Kidney (tissue), 14 donors: ENCODE data around the gene MRPL17. TPM values are rescaled to one million over a fixed set of nuclear protein-coding genes. Genes with fewer than 3 reads are reported as not detected.
A peak's percentile ranks its signal among the peaks of the same experiment; 100 is the strongest.

Source experiments
- DNase-seq, 5 donors: peaks; one replicate each; pipeline ENCODE4 v3.0.0-alpha.2; 2013 to 2020
- FAIRE-seq: peaks from 2 replicates; lab custom pipeline; 2012; peaks lifted over from hg19 to GRCh38; lab: Jason Lieb, UNC
- H3K27ac ChIP-seq, 2 donors: one replicate each; pipeline ENCODE4 v1.7.0; 2013; ENCODE audit warnings: low read depth in 2 of 2, low read length in 2 of 2, inconsistent platforms in 1 of 2
- H3K27me3 ChIP-seq: one replicate; pipeline ENCODE4 v1.7.1; 2013; ENCODE audit warnings: low read length, inconsistent platforms; ENCODE audit not compliant: control insufficient read depth, insufficient read depth
- H3K36me3 ChIP-seq, 3 donors: one replicate each; pipeline versions ENCODE4 v1.7.0 to v1.7.1; 2013; ENCODE audit warnings: low read length in 3 of 3, control low read depth in 1 of 3, inconsistent platforms in 1 of 3; ENCODE audit not compliant: insufficient read depth in 3 of 3, control insufficient read depth in 2 of 3
- H3K4me1 ChIP-seq, 3 donors: one replicate each; pipeline versions ENCODE4 v1.7.0 to v1.7.1; 2013; ENCODE audit warnings: low read length in 3 of 3, inconsistent platforms in 1 of 3, low read depth in 1 of 3; ENCODE audit not compliant: control insufficient read depth in 2 of 3, insufficient read depth in 2 of 3
- H3K4me3 ChIP-seq, 3 donors: one replicate each; pipeline versions ENCODE4 v1.7.0 to v1.8.1; 2013; ENCODE audit warnings: low read length in 3 of 3, control low read depth in 1 of 3, inconsistent platforms in 1 of 3
- H3K9ac ChIP-seq, 3 donors: one replicate each; pipeline versions ENCODE4 v1.7.0 to v1.7.1; 2013; ENCODE audit warnings: low read length in 3 of 3, control low read depth in 1 of 3, inconsistent platforms in 1 of 3
- H3K9me3 ChIP-seq, 3 donors: one replicate each; pipeline versions ENCODE4 v1.7.0 to v1.7.1; 2013; ENCODE audit warnings: low read length in 3 of 3, control low read depth in 1 of 3, inconsistent platforms in 1 of 3; ENCODE audit not compliant: control insufficient read depth in 2 of 3, insufficient read depth in 1 of 3
- CTCF ChIP-seq: IDR thresholded peaks from 3 replicates; pipeline ENCODE4 v1.5.1; 2012; ENCODE audit warnings: mild to moderate bottlenecking, moderate library complexity, borderline replicate concordance; ENCODE audit not compliant: insufficient read depth; ENCODE audit errors: extremely low read depth
- intact Hi-C: fragments of 100-400 bp; cut with DNase I; formaldehyde crosslinking; loops from one replicate; pipeline ENCODE4 v1.11.1; 2022
- polyA plus RNA-seq: library from polyadenylated mRNA; stranded (reverse); fragments of 350-450 nt; fragmentation: Illumina TruSeq; extraction: RNeasy Lipid Tissue Mini Kit (QIAGEN cat#74804); gene quantifications from one replicate; pipeline ENCODE4 v1.2.3, GENCODE V29; 2014; ENCODE audit warnings: low read depth, low replicate concordance; ENCODE audit not compliant: insufficient read depth
- total RNA-seq: library from RNA; stranded (reverse); fragmentation: NEBNext Ultra II Directional; extraction: Animal tissue kit (Norgen Biotek cat#: 25700); gene quantifications from one replicate; pipeline ENCODE4 v1.2.1, GENCODE V29; 2021
- donor health status: control.
- donor health status: control.
- donor health status: control.
- donor health status: control.
- donor health status: control.
- donor health status: DM: yes; HTN: yes; CAD: no.
- donor health status: Normal renal cell carcinoma (clear cell type).

The MRPL17 gene
- total and polyA plus RNA-seq, 2 donors from 2014 or later: 44.0 to 121 TPM

GRCh38 chr11:6667733-6668374 lies 15.3 kb downstream of the MRPL17 start:
- H3K9me3 ChIP-seq: no peaks in the 10 kb centered on the region
- no peak for FAIRE-seq
- peaks cover 0 to 3% (median 0%) of the 10 kb centered on the region in 3 donors for H3K4me1 ChIP-seq
- peak; percentile 18 for TF ChIP-seq CTCF
- H3K36me3 ChIP-seq: no peaks in the 10 kb centered on the region
- H3K9ac ChIP-seq: no peak overlapping the region
- no peak overlapping the region for H3K4me3 ChIP-seq
- no peaks in the 10 kb centered on the region for H3K27me3 ChIP-seq
- peak in 1 of 5 donors; percentile 30 for DNase-seq
- intact Hi-C loops: no loop called here
- H3K27ac ChIP-seq: no peak overlapping the region

- intact Hi-C loops: no loop called here
- no peak for FAIRE-seq
Observed at GRCh38 chr11:6666302-6667183, 16.6 kb downstream of the MRPL17 start.

GRCh38 chr11:6664551-6664950 lies 18.6 kb downstream of the MRPL17 start:
- H3K9me3 ChIP-seq: no peaks in the 10 kb centered on the region
- H3K9ac ChIP-seq: no peak overlapping the region
- H3K36me3 ChIP-seq: no peaks in the 10 kb centered on the region
- H3K27ac ChIP-seq: no peak overlapping the region
- DNase-seq: no peak
- H3K27me3 ChIP-seq: no peaks in the 10 kb centered on the region
- no peak for FAIRE-seq
- intact Hi-C loops: no loop called here
- peaks cover 0 to 3% (median 0%) of the 10 kb centered on the region in 3 donors for H3K4me1 ChIP-seq
- H3K4me3 ChIP-seq: no peak overlapping the region
- no peak for TF ChIP-seq CTCF

More at GRCh38 chr11:6666302-6667183, 16.6 kb downstream of the MRPL17 start:
- Histone ChIP-seq H3K27ac (no peak overlapping the region), H3K9me3 (no peaks in the 10 kb centered on the region), H3K9ac (no peak overlapping the region), H3K27me3 (no peaks in the 10 kb centered on the region), H3K36me3 (no peaks in the 10 kb centered on the region), H3K4me3 (no peak overlapping the region), H3K4me1 (peaks cover 0 to 3% (median 0%) of the 10 kb centered on the region in 3 donors)
- DNase-seq: no peak
- no peak for TF ChIP-seq CTCF
